Prostate gland (tissue), 2 donors: ENCODE measurements around the gene BRCA2. TPM values are rescaled to one million over a fixed set of nuclear protein-coding genes. Genes with fewer than 3 reads are reported as not detected.
A peak's percentile ranks its signal among the peaks of the same experiment; 100 is the strongest.

Experiments used
- DNase-seq: peaks from one replicate; pipeline ENCODE4 v3.0.0-alpha.2; 2019; ENCODE audit warnings: low spot score
- H3K27ac ChIP-seq, 2 donors: fragments of 200-600 bp; sonication (generic); 2 replicates each; pipeline ENCODE4 v1.5.1; 2017 to 2019
- H3K27me3 ChIP-seq: fragments of 200-600 bp; sonication (generic); replicated peaks from 2 replicates; pipeline ENCODE4 v1.5.1; 2019; ENCODE audit not compliant: insufficient read depth
- H3K36me3 ChIP-seq, 2 donors: fragments of 200-600 bp; sonication (generic); 1 replicate in 1 of 2; 2 replicates in 1 of 2; pipeline versions ENCODE4 v1.5.1 to v1.8.1; 2017 to 2019
- H3K4me1 ChIP-seq: fragments of 200-600 bp; sonication (generic); replicated peaks from 2 replicates; pipeline ENCODE4 v1.5.1; 2019
- H3K4me3 ChIP-seq, 2 donors: fragments of 200-600 bp; sonication (generic); 2 replicates each; pipeline ENCODE4 v1.5.1; 2017 to 2019
- H3K9me3 ChIP-seq: fragments of 200-600 bp; sonication (generic); 2 replicates; pipeline ENCODE4 v1.5.1; 2017
- CTCF ChIP-seq, 4 experiments: fragments of 200-600 bp in 2 of 4; fragments of 450-650 bp in 2 of 4; sonication (generic) in 2 of 4; IDR thresholded peaks; 1 replicate in 3 of 4; 2 replicates in 1 of 4; pipeline ENCODE4 v1.5.1; 2016 to 2019; ENCODE audit warnings: antibody characterized with exemption in 4 of 4, mild to moderate bottlenecking in 2 of 4, moderate library complexity in 2 of 4
- POLR2A ChIP-seq: fragments of 450-650 bp; IDR thresholded peaks from one replicate; pipeline ENCODE4 v1.6.1; 2016; ENCODE audit warnings: antibody characterized with exemption, mild to moderate bottlenecking
- POLR2AphosphoS5 ChIP-seq: sonication (generic); formaldehyde crosslinking; IDR thresholded peaks from one replicate; pipeline ENCODE4 v1.6.1; 2017; ENCODE audit warnings: antibody characterized with exemption
- WGBS: methylation state at CpG from one replicate; pipeline ENCODE4 v1.1.5; 2018; 5-methylcytosine and 5-hydroxymethylcytosine counted together
- intact Hi-C: fragments of 100-400 bp; cut with DNase I; formaldehyde crosslinking; loops from one replicate; pipeline ENCODE4 v1.14.2; 2022
- total RNA-seq, 2 donors: library from RNA; depleted of rRNA; stranded (reverse); fragments of >200 nt; gene quantifications; one replicate each; pipeline ENCODE4 v1.1.0, GENCODE V29; 2016

The BRCA2 gene
- total RNA-seq, 2 donors from 2014 or later, result 1.8 to 6.6 TPM

GRCh38 chr13:32409001-32409313, 93.6 kb downstream of the BRCA2 start:
- WGBS, result 81% methylated on average over 6 of the region's 6 CpGs
- intact Hi-C loops, result no loop called here
- no peaks in the 10 kb centered on the region for H3K9me3 ChIP-seq
- H3K27me3 ChIP-seq, result no peaks in the 10 kb centered on the region
- no peak overlapping the region for H3K27ac ChIP-seq
- H3K4me1 ChIP-seq, result peaks cover 4% of the 10 kb centered on the region
- peaks cover 0 to 2% of the 10 kb centered on the region in 2 donors for H3K36me3 ChIP-seq
- no peak overlapping the region for H3K4me3 ChIP-seq
- TF ChIP-seq POLR2AphosphoS5 (no peak), CTCF (IDR thresholded peaks at IDR 0.05) (no peak), POLR2A (no peak)
- no peak for DNase-seq

- TF ChIP-seq CTCF (IDR thresholded peaks at IDR 0.05) (no peak), POLR2A (no peak), POLR2AphosphoS5 (no peak)
- no peaks in the 10 kb centered on the region for H3K9me3 ChIP-seq
- H3K27ac ChIP-seq, result no peak overlapping the region
- H3K4me1 ChIP-seq, result peaks cover 4% of the 10 kb centered on the region
- H3K4me3 ChIP-seq, result no peak overlapping the region
- DNase-seq, result no peak
- peaks cover 0 to 2% of the 10 kb centered on the region in 2 donors for H3K36me3 ChIP-seq
- intact Hi-C loops, result no loop called here
- WGBS, result 46% methylated on average over 27 of the region's 27 CpGs
- H3K27me3 ChIP-seq, result no peaks in the 10 kb centered on the region
Observed at GRCh38 chr13:32409561-32410421, 94.5 kb downstream of the BRCA2 start.

- WGBS, result 95% methylated on average over 3 of the region's 3 CpGs
- Histone ChIP-seq H3K27ac (no peak overlapping the region), H3K27me3 (no peaks in the 10 kb centered on the region), H3K36me3 (no peaks in the 10 kb centered on the region), H3K4me1 (peaks cover 4% of the 10 kb centered on the region), H3K9me3 (no peaks in the 10 kb centered on the region), H3K4me3 (no peak overlapping the region)
- DNase-seq, result no peak
- intact Hi-C loops, result no loop called here
- TF ChIP-seq POLR2A (no peak), CTCF (IDR thresholded peaks at IDR 0.05) (no peak), POLR2AphosphoS5 (no peak)
Observed at GRCh38 chr13:32413284-32413683, 98.0 kb downstream of the BRCA2 start.

- DNase-seq, result no peak
- H3K27ac ChIP-seq, result no peak overlapping the region
- H3K4me1 ChIP-seq, result no peaks in the 10 kb centered on the region
- WGBS, result 36% methylated on average over 2 of the region's 2 CpGs
- H3K27me3 ChIP-seq, result no peaks in the 10 kb centered on the region
- TF ChIP-seq POLR2AphosphoS5, result no peak
- TF ChIP-seq POLR2A, result no peak
- no peak for TF ChIP-seq CTCF (IDR thresholded peaks at IDR 0.05)
- H3K9me3 ChIP-seq, result no peaks in the 10 kb centered on the region
- intact Hi-C loops, result no loop called here
- no peaks in the 10 kb centered on the region for H3K36me3 ChIP-seq
- no peak overlapping the region for H3K4me3 ChIP-seq
Observed at GRCh38 chr13:32414580-32414979, 99.3 kb downstream of the BRCA2 start.

- H3K36me3 ChIP-seq, result no peaks in the 10 kb centered on the region
- DNase-seq, result no peak
- intact Hi-C loops, result no loop called here
- H3K9me3 ChIP-seq, result no peaks in the 10 kb centered on the region
- no peaks in the 10 kb centered on the region for H3K4me1 ChIP-seq
- H3K27me3 ChIP-seq, result no peaks in the 10 kb centered on the region
- no peak overlapping the region for H3K27ac ChIP-seq
- peak in 2 of 4 experiments; percentile 7 to 25 for TF ChIP-seq CTCF (IDR thresholded peaks at IDR 0.05)
- TF ChIP-seq POLR2A, result no peak
- no peak overlapping the region for H3K4me3 ChIP-seq
Observed at GRCh38 chr13:32415019-32415418, 99.7 kb downstream of the BRCA2 start.
